Femur (tissue), 1 donor: ENCODE data around the gene HRH2.
A peak's percentile ranks its signal among the peaks of the same experiment; 100 is the strongest.
"Not testable (repeated sequence)": the region's sequence is repeated elsewhere in the genome, so short reads cannot be mapped to it uniquely, and the experiment has no call there.

ENCODE experiments used
- DNase-seq: peaks from one replicate; pipeline ENCODE4 v3.0.0-alpha.2; 2017

Gene HRH2

GRCh38 chr5:175657593-175658271 lies at the start of gene HRH2:
Gene HRH2 (plus strand): TSS chr5:175658071. CDS start chr5:175683234, 25,163 bp downstream.
- peak; percentile 64 for DNase-seq

GRCh38 chr5:175609526-175609925 lies 48.3 kb upstream of the HRH2 start:
- no peak for DNase-seq

- DNase-seq: no peak
Measured at GRCh38 chr5:175610381-175610780, 47.5 kb upstream of the HRH2 start.

- DNase-seq: no peak
Measured at GRCh38 chr5:175610898-175611297, 47.0 kb upstream of the HRH2 start.

GRCh38 chr5:175614223-175614815 lies 43.6 kb upstream of the HRH2 start:
- DNase-seq: no peak

GRCh38 chr5:175614861-175615260 lies 43.0 kb upstream of the HRH2 start:
- no peak for DNase-seq

GRCh38 chr5:175616083-175616482 lies 41.8 kb upstream of the HRH2 start:
- no peak for DNase-seq

- DNase-seq: not testable (repeated sequence)
Measured at GRCh38 chr5:175616527-175616926, 41.3 kb upstream of the HRH2 start.

GRCh38 chr5:175617447-175617846 lies 40.4 kb upstream of the HRH2 start:
- DNase-seq: no peak

GRCh38 chr5:175620527-175620926 lies 37.3 kb upstream of the HRH2 start:
- DNase-seq: no peak

GRCh38 chr5:175621971-175622370 lies 35.9 kb upstream of the HRH2 start:
- DNase-seq: no peak

- no peak for DNase-seq
Measured at GRCh38 chr5:175623088-175623487, 34.8 kb upstream of the HRH2 start.

- no peak for DNase-seq
Measured at GRCh38 chr5:175624316-175624715, 33.6 kb upstream of the HRH2 start.

- no peak for DNase-seq
Measured at GRCh38 chr5:175627005-175627404, 30.9 kb upstream of the HRH2 start.

- DNase-seq: no peak
Measured at GRCh38 chr5:175627739-175628138, 30.1 kb upstream of the HRH2 start.

GRCh38 chr5:175628668-175629067 lies 29.2 kb upstream of the HRH2 start:
- no peak for DNase-seq

GRCh38 chr5:175629261-175629660 lies 28.6 kb upstream of the HRH2 start:
- no peak for DNase-seq

- DNase-seq: no peak
Measured at GRCh38 chr5:175629793-175630192, 28.1 kb upstream of the HRH2 start.

- DNase-seq: no peak
Measured at GRCh38 chr5:175635854-175636584, 21.9 kb upstream of the HRH2 start.

GRCh38 chr5:175638305-175638704 lies 19.6 kb upstream of the HRH2 start:
- DNase-seq: no peak

- DNase-seq: no peak
Measured at GRCh38 chr5:175640106-175640775, 17.6 kb upstream of the HRH2 start.

GRCh38 chr5:175642998-175643397 lies 14.9 kb upstream of the HRH2 start:
- DNase-seq: no peak

- no peak for DNase-seq
Measured at GRCh38 chr5:175646251-175646650, 11.6 kb upstream of the HRH2 start.

GRCh38 chr5:175649967-175650366 lies 7.9 kb upstream of the HRH2 start:
- no peak for DNase-seq
